Dermis blood vessel endothelial cell (primary cell): ENCODE data around the gene HPRT1. TPM values are rescaled to one million over a fixed set of nuclear protein-coding genes. Genes with fewer than 3 reads are reported as not detected.

Experiments
- DNase-seq: peaks from one replicate; pipeline ENCODE4 v3.0.0; 2010
- total RNA-seq: library from RNA; depleted of rRNA; stranded (reverse); fragments of >200 nt; gene quantifications from 2 replicates; pipeline ENCODE4 v1.2.3, GENCODE V29; 2014

The HPRT1 gene
- total RNA-seq, 1 donor from 2014 or later, result 24.7 TPM

DNA sequence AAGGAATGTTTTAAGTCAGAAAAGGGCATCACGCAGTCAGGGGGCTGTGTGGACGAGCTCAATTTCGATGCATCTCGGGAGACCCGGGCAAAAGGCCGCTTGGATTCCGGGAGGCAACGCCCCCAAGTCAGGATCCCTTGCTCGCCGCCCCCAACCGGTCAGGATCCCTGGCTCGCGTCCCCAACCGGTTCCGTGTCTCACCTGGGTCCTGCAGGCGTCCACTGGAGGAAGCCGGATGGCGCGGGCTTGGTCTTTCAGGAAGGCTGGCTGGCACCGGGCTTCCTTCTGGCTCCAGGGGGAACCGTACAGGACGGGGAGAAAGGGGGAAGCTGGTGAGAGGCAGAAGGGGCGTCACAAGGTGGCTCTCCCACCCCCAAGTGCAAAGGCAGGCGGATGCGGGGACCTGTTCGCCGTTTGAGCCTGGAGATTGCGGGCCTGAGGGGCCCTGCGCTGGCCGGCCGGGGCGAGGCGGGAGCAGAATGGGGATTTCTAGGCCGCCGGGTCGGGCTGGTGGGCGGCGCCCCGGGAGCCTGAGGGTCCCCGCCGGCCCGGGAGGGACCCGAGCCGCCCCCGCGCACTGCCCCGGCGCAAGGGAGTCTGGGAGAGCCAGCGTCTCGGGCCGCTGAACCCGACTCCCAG lies 84.7 kb downstream of the HPRT1 start:
- DNase-seq, result no peak

DNA sequence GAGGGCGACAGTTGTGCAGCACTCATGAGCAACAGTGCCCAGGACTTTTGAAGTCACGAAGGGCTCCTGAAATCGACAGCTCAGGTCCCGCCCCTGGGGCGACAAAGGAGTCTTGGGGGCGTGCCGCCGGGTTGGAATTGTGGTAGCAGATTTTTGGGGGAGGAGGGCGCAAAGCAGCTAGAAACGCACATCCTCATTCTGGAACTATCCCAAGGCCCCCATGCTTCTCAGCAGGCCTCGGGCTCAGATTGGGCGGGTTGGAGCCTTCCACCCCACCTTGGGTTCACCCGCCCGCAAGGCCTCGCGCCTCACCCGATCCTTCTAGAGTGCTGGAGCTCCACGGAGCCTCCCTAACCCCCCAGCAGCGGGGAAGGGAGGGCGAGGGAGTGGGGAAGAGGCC lies 85.5 kb downstream of the HPRT1 start:
- DNase-seq, result no peak

DNA sequence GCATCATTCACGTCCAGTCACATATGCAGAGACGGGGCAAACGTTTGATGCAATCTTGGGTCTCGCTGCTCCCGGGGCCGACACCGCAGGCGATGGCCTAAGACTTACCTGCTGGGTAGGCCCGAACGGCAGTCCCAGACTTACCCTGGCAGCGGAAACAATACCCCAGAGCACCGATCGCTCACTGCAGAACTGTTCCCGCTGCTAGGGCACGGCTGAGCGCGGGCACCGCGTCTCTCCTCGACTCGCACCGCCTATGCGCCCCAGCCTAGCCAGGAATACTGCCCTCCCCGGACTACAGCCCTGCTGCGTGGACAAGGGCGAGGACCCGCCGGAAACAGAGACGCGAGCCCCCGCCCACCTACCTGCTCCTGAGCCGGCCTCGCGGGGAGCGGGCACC lies 86.2 kb downstream of the HPRT1 start:
- no peak for DNase-seq

GRCh38 chrX:134547047-134547679 lies 87.2 kb downstream of the HPRT1 start:
- DNase-seq, result peak; percentile 47

GRCh38 chrX:134548257-134549201 lies 88.6 kb downstream of the HPRT1 start:
- DNase-seq, result peak; percentile 48

Other genes starting within 250 kb of the HPRT1 start
- not detected in 2 replicates for gene CCDC160, start 223.0 kb upstream of the HPRT1 start, total RNA-seq
- 38.6 and 60.8 TPM in 2 replicates for gene PHF6, start 86.9 kb upstream of the HPRT1 start, total RNA-seq
- not detected in 2 replicates for gene PLAC1, start 198.3 kb downstream of the HPRT1 start, total RNA-seq